GM12801 (cell line): ENCODE results near the gene BRD3.

Source experiments
- TF ChIP-seq, protein P1 (sequence below): IDR thresholded peaks from one replicate; pipeline ENCODE4 v1.5.1; 2011; ENCODE audit warnings: control low read depth; ENCODE audit not compliant: insufficient read length; ENCODE audit errors: extremely low read depth

Gene BRD3

DNA sequence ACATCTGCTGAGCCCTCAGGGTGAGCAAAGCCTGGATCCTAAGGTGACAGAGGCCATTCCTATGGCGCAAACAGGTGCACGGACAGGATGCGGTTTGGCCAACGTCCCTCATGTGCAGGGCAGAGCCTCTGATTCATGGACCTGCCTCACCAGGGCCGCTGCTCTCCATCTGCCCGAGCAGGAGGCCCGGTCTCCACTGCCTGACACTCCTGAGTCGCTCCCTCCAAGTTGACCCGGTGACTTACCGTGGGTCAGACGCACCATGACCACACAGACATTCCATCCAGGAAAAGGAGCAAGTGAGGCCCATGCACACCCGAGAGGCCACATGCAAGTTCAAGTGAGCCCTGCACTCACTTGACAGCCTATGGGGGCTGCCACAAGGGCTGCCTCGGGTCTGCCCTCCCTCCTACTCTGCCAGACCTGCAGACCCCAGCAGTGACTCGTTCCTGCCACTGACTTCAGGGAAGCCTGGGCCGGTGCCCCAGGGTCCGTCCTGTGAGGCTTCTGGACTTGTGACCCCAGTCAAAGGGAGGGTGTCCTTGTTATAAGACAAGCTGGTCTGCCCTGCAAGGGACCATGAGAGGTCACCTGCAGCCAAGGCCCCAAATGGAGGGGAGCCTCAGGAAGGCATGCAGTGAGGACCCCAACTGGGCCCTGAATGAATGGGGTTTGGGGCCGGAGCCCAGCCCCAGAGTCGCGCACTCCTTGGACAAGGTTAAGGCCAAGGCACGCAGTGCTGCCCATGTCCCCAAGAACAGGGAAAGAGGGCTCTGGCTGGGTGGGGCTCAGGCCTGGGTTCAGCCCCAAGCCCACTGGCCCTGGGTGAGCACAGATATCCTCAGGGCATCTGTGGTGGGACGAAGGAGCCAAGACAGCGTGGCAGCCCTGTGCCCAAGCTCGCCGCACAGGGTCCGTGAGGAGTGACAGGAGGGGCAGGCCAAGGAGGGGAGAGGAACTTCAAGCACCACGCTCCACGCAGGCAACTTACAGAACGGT is 32.5 kb downstream of the BRD3 start:
- TF ChIP-seq, protein P1, sequence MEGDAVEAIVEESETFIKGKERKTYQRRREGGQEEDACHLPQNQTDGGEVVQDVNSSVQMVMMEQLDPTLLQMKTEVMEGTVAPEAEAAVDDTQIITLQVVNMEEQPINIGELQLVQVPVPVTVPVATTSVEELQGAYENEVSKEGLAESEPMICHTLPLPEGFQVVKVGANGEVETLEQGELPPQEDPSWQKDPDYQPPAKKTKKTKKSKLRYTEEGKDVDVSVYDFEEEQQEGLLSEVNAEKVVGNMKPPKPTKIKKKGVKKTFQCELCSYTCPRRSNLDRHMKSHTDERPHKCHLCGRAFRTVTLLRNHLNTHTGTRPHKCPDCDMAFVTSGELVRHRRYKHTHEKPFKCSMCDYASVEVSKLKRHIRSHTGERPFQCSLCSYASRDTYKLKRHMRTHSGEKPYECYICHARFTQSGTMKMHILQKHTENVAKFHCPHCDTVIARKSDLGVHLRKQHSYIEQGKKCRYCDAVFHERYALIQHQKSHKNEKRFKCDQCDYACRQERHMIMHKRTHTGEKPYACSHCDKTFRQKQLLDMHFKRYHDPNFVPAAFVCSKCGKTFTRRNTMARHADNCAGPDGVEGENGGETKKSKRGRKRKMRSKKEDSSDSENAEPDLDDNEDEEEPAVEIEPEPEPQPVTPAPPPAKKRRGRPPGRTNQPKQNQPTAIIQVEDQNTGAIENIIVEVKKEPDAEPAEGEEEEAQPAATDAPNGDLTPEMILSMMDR = no peak

DNA sequence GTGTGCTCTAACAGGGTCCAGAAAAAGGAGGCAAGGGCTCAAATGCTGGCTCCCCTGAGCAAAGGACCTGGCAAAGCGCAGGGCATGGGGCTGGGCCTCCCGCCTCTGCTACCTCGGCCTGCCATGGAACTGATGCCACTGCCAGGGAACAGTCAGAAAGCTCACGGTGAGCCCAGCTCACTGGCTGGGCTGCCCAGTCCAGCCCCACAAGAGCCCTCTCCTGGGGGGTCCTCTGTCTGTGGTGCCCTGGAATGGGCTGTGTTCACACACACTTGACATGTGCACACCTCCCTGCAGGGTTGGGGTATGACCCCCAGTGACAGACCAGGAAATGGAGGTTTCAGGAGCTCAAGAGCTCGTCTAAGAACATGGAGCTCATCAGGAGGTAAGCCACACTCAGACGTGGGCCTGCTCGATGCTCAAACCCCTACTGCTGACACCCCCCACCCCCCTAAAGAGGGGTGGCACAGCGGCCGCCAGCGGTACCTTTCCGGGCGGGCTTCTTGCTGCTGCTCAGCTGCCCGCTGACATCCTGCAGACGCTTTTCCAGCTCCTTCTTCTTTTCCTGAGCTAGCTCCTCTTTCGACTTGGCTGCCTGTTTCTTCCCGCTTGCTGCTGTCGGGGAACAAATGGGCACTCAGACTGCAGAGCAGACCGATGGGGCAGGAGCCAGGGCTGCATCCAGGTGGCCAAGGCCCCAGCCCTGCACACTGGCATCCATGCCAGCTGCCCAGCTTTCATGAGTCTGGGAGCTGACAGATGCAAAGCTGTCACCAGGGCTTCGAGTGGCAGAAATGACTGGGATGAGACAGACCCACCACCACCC is 33.4 kb downstream of the BRD3 start:
- TF ChIP-seq, protein P1 = no peak

DNA sequence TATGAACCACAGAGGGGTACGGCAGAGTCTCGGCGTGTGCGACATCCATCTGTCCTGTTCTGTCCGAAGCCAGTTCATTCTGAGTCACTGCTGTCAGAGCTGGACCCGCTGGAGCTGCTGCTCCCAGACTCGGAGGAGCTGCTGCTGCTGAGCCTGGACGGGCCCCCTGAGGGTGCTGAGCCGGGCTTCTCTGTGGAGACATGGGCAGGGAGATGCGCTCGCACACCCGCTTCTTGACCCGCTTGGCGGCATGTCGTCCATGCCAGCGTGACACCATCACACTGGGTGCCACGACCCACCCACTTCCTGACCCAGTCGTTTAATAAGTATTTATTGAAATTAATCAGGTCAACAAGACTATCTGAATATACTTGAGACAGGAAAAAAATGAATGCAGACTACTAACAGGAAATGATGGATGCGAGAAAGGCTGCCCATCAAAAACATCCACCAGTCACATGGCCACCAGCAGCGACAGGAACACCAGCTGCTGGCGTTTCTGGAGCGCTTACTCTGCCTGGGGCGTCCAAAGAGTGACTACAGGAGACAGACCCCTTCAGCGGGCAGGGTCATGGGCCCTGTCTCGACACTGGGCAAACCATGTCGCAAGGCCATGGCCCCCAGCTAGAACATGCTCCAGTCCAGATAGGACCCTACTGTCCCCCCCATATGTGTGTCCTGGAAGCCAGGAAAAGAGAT is 34.2 kb downstream of the BRD3 start:
- TF ChIP-seq, protein P1 = no peak

DNA sequence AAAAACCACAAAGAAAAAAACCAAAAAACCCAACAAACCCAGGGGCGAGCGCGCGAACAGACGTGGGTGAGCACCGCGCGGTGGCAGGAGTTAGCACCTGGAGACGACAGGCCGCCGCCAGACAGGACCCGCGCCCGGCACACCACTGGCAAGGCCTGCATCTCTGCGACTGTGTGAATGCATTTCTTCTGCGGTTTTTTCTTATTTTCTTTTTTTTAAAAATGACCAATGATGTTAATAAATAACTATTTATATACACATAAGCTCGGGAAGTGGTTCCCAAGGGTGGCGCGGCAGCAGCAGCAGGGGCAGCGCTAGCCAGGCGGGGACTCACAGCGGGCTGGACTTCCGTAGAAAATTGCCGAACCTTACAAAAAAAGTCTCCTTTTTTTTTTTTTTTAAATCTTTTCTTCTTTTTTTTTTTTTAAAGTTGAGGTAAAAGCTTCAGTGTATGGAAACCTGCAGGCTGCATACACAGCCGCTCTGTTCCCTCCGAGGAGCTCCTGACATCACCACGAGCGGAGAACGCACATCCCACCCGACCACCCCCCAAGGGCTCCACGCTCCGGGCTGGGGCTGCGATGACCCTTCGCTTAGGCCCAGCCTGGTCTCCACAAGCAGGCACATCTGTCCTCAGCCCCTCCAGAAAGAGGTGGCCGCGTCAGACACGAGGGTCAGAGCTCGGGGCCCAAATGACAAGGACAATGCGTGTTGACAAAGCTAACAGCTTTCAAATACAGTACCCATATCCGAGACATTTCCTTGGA is 35.2 kb downstream of the BRD3 start:
- TF ChIP-seq, protein P1 = no peak

DNA sequence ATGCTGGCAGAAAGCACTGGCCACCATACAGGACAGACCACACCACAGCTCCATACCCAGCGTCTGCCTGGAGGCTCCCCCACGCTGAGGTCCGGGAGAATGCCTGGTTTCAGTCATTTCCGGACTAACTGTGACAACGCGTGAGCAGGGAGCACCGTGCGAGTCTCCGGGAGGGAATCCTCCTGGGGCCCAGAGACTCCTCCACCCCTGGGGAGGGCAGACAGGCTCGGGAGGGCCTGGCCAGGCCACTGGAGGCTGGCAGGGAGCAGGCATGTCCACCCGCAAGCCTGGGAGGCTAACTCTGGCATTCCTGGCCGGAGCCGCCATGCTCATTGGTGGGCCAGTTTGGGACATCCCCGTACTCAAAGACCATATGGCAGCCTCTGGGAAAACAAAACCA is 36.0 kb downstream of the BRD3 start:
- TF ChIP-seq, protein P1 = no peak

DNA sequence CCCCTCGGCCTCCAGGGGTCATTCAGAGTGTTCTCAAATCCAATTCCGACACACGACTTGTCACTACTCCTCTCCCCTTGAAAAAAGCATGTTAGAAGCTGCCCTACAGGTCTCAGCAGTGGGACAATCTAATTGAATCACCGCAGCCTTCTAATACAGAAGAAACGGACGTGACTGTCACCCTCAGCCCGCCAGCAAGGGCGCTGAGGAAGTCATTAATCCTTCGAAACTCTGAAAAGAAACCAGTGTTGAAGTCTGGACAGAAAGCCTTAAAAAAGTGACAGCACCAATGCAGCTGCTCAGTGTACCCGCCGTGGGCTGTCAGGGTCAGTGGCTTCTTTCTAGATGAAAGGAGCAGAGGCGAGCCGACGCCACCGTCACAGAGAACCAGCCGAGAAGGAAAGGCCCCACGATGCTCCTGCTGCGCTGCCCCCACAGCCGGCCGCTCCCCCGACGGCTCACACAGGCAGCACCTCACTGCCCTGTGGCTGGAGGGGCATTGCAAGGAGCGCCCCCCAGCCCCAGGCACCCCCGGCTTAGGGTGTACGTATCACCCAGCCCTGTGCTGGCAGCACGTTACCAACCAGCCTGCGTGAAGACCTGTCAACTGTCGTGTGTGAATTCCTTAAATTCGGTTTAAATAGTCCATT is 36.9 kb downstream of the BRD3 start:
- TF ChIP-seq, protein P1 = no peak
